B cell (primary cell): ENCODE measurements around the gene PSMD12. TPM values are rescaled to one million over a fixed set of nuclear protein-coding genes. Genes with fewer than 3 reads are reported as not detected.
A peak's percentile ranks its signal among the peaks of the same experiment; 100 is the strongest.

Source experiments
- ATAC-seq: fragments of 200-7000 bp; cut with Tn5 transposase; one replicate; pipeline ENCODE4 v1.10.0; 2021; ENCODE audit warnings: low read depth, mild to moderate bottlenecking, moderate number of reproducible peaks, moderate library complexity
- CTCF ChIA-PET: fragments of 350-600 bp; sonication (Branson Sonifier 250); formaldehyde crosslinking; loops from one replicate; lab custom pipeline; 2021; ENCODE audit warnings: antibody characterized with exemption, inconsistent platforms; lab: Charles Lee
- POLR2A ChIA-PET: fragments of 350-600 bp; sonication (Branson Sonifier 250); formaldehyde crosslinking; loops from one replicate; lab custom pipeline; 2021; ENCODE audit warnings: antibody characterized with exemption; lab: Charles Lee
- DNase-seq: peaks from one replicate; pipeline ENCODE4 v3.0.0; 2013
- H2AFZ ChIP-seq: 2 replicates; pipeline ENCODE4 v1.6.1; 2012; ENCODE audit warnings: mild to moderate bottlenecking, low read depth, low read length; ENCODE audit not compliant: insufficient read depth, poor library complexity, severe bottlenecking
- H3K27ac ChIP-seq, 2 donors: 1 replicate in 1 of 2; 2 replicates in 1 of 2; pipeline ENCODE4 v1.5.1; 2012 to 2013; ENCODE audit warnings: low read length in 2 of 2, mild to moderate bottlenecking in 2 of 2, moderate library complexity in 1 of 2
- H3K27me3 ChIP-seq, 4 experiments: fragments of 200-600 bp in 1 of 4; sonication (generic) in 1 of 4; replicated peaks in 1 of 4; 1 replicate in 2 of 4; 2 replicates in 2 of 4; pipeline versions ENCODE4 v1.6.1 to v1.7.0; 2013 to 2016; ENCODE audit warnings: low read length in 3 of 4, mild to moderate bottlenecking in 2 of 4, mixed read lengths in 1 of 4, moderate library complexity in 1 of 4; ENCODE audit not compliant: insufficient read depth in 4 of 4, control insufficient read depth in 3 of 4; ENCODE audit errors: control extremely low read depth in 1 of 4
- H3K36me3 ChIP-seq, 2 experiments: replicated peaks in 1 of 2; 1 replicate in 1 of 2; 2 replicates in 1 of 2; pipeline versions ENCODE4 v1.6.1 to v1.7.1; 2013; ENCODE audit warnings: low read length in 1 of 2; ENCODE audit not compliant: insufficient read depth in 2 of 2, control insufficient read depth in 1 of 2; ENCODE audit errors: control extremely low read depth in 1 of 2, extremely low read depth in 1 of 2
- H3K4me1 ChIP-seq, 2 donors: fragments of 200-600 bp in 1 of 2; sonication (generic) in 1 of 2; 1 replicate in 1 of 2; 2 replicates in 1 of 2; pipeline versions ENCODE4 v1.5.1 to v1.6.1; 2013 to 2017; ENCODE audit warnings: low read length in 2 of 2; ENCODE audit not compliant: control insufficient read depth in 2 of 2, insufficient read depth in 2 of 2
- H3K4me2 ChIP-seq: replicated peaks from 2 replicates; pipeline ENCODE3; 2012; ENCODE audit warnings: mild to moderate bottlenecking, low read depth, low read length; ENCODE audit not compliant: poor library complexity, severe bottlenecking
- H3K4me3 ChIP-seq, 5 experiments: fragments of 200-600 bp in 1 of 5; sonication (generic) in 1 of 5; 1 replicate in 3 of 5; 2 replicates in 2 of 5; pipeline versions ENCODE4 v1.5.1 to v1.7.0; 2011 to 2016; ENCODE audit warnings: low read length in 4 of 5, mild to moderate bottlenecking in 4 of 5, low read depth in 2 of 5, control low read depth in 1 of 5, moderate library complexity in 1 of 5; ENCODE audit not compliant: insufficient read depth in 1 of 5; ENCODE audit errors: control extremely low read depth in 1 of 5, extremely low read depth in 1 of 5
- H3K79me2 ChIP-seq: fragments of 200-600 bp; sonication (generic); one replicate; pipeline ENCODE4 v1.6.0; 2016; ENCODE audit warnings: low read length; ENCODE audit not compliant: control insufficient read depth, insufficient read depth
- H3K9ac ChIP-seq: fragments of 200-600 bp; sonication (generic); 2 replicates; pipeline ENCODE4 v1.6.1; 2017; ENCODE audit warnings: mild to moderate bottlenecking, low read length, moderate library complexity
- H3K9me3 ChIP-seq, 3 donors: one replicate each; pipeline versions ENCODE4 v1.6.1 to v1.7.1; 2013; ENCODE audit warnings: low read length in 2 of 3; ENCODE audit not compliant: control insufficient read depth in 2 of 3, insufficient read depth in 1 of 3; ENCODE audit errors: control extremely low read depth in 1 of 3
- H4K20me1 ChIP-seq: 2 replicates; pipeline ENCODE4 v1.6.0; 2012; ENCODE audit warnings: mild to moderate bottlenecking, low read length; ENCODE audit not compliant: insufficient read depth, control insufficient read depth, poor library complexity, severe bottlenecking
- H3K27ac Mint-ChIP-seq: one replicate; pipeline ENCODE4 v1.8.0; 2021; ENCODE audit warnings: mixed read lengths
- H3K27me3 Mint-ChIP-seq: one replicate; pipeline ENCODE4 v1.8.0; 2021; ENCODE audit warnings: mixed read lengths
- H3K4me1 Mint-ChIP-seq: one replicate; pipeline ENCODE4 v1.8.0; 2021; ENCODE audit warnings: mixed read lengths
- H3K4me3 Mint-ChIP-seq: one replicate; pipeline ENCODE4 v1.8.0; 2021; ENCODE audit warnings: mixed read lengths
- H3K9me3 Mint-ChIP-seq: one replicate; pipeline ENCODE4 v1.8.0; 2022; ENCODE audit warnings: mixed read lengths; ENCODE audit not compliant: insufficient read depth
- CTCF ChIP-seq: fragments of 200-600 bp; IDR thresholded peaks from one replicate; pipeline ENCODE4 v1.8.0; 2022; ENCODE audit warnings: antibody characterized with exemption, mild to moderate bottlenecking
- EZH2 ChIP-seq: IDR thresholded peaks from 2 replicates; pipeline ENCODE4 v1.6.1; 2012; ENCODE audit warnings: borderline replicate concordance, low read depth, mild to moderate bottlenecking, moderate library complexity, low read length; ENCODE audit not compliant: insufficient read depth, poor library complexity, severe bottlenecking
- WGBS: methylation state at CpG from one replicate; pipeline ENCODE4 v1.1.5; 2013; ENCODE audit warnings: missing lambda C conversion rate; ENCODE audit not compliant: insufficient coverage; 5-methylcytosine and 5-hydroxymethylcytosine counted together
- intact Hi-C: fragments of 100-400 bp; cut with micrococcal nuclease; formaldehyde crosslinking; loops from one replicate; pipeline ENCODE4 v1.10.0; 2022
- polyA plus RNA-seq: library from polyadenylated mRNA; depleted of rRNA; stranded (reverse); fragments of >200 nt; gene quantifications from 2 replicates; pipeline ENCODE4 v1.2.3, GENCODE V29; 2012
- total RNA-seq, 2 donors: library from RNA; stranded (reverse); fragments of 120-200 nt in 1 of 2; gene quantifications; 1 replicate in 1 of 2; 2 replicates in 1 of 2; pipeline versions ENCODE4 v1.2.3 to v1.2.4, GENCODE V29; 2013 to 2022

The PSMD12 gene
- total and polyA plus RNA-seq, 2 donors (not counting 1 experiment from before 2014, with no cell fraction given), result 6.4 to 36.7 TPM

GRCh38 chr17:67375054-67375427 is 8.7 kb upstream of the PSMD12 start:
- H3K9me3 Mint-ChIP-seq, result peaks cover 3% of the 10 kb centered on the region
- Histone ChIP-seq H4K20me1 (no peaks in the 10 kb centered on the region), H3K9me3 (no peaks in the 10 kb centered on the region), H2AFZ (peak overlapping the region; percentile 66), H3K4me1 (peaks cover 25 to 30% of the 10 kb centered on the region in 2 donors), H3K27ac (no peak overlapping the region), H3K36me3 (no peaks in the 10 kb centered on the region), H3K9ac (no peak overlapping the region), H3K4me2 (peak overlapping the region; percentile 45), H3K4me3 (no peak overlapping the region), H3K27me3 (no peaks in the 10 kb centered on the region), H3K79me2 (no peaks in the 10 kb centered on the region)
- no peak for ATAC-seq
- no peak for DNase-seq
- ChIA-PET CTCF (interaction anchor here (0.7 to 10.8 kb wide), 19 partner anchors 9 to 343 kb away, joined by 3 to 178 read pairs (median 4); partner anchors contain the start of genes NOL11 and PSMD12), POLR2A (no interaction called here)
- intact Hi-C loops, result loop anchor here (5.0 to 10.0 kb wide), 2 partner anchors 340 to 1952 kb away; partner anchors contain the start of genes ABCA5 and NOL11
- no peak overlapping the region for H3K27ac Mint-ChIP-seq
- H3K27me3 Mint-ChIP-seq, result no peaks in the 10 kb centered on the region
- no peak for TF ChIP-seq CTCF
- no peak for TF ChIP-seq EZH2
- H3K4me3 Mint-ChIP-seq, result peak overlapping the region; percentile 69
- peaks cover 24% of the 10 kb centered on the region for H3K4me1 Mint-ChIP-seq
- no CpG with 5 or more reads among the region's 5 CpGs for WGBS

- peak overlapping the region; percentile 80 for H3K27ac Mint-ChIP-seq
- ChIA-PET CTCF (interaction anchor here (0.5 to 10.8 kb wide), 23 partner anchors 9 to 655 kb away, joined by 3 to 178 read pairs (median 4); partner anchors contain the start of genes NOL11 and PSMD12), POLR2A (no interaction called here)
- H3K27me3 Mint-ChIP-seq, result no peaks in the 10 kb centered on the region
- H4K20me1 ChIP-seq, result no peaks in the 10 kb centered on the region
- no peaks in the 10 kb centered on the region for H3K9me3 ChIP-seq
- no peaks in the 10 kb centered on the region for H3K36me3 ChIP-seq
- 10% methylated on average over 5 of the region's 12 CpGs for WGBS
- peak; percentile 50 for ATAC-seq
- no peaks in the 10 kb centered on the region for H3K27me3 ChIP-seq
- peaks cover 19% of the 10 kb centered on the region for H3K4me1 Mint-ChIP-seq
- no peak overlapping the region for H3K4me3 ChIP-seq
- no peak for TF ChIP-seq EZH2
- peak; percentile 85 for TF ChIP-seq CTCF
- intact Hi-C loops, result loop anchor here (1.0 to 10.0 kb wide), 4 partner anchors 101 to 1953 kb away; partner anchors contain the start of genes ABCA5 and NOL11
- H3K4me1 ChIP-seq, result peaks cover 21 to 24% of the 10 kb centered on the region in 2 donors
- H3K4me3 Mint-ChIP-seq, result peak overlapping the region; percentile 69
- peak; percentile 89 for DNase-seq
- H3K9me3 Mint-ChIP-seq, result no peaks in the 10 kb centered on the region
- H3K4me2 ChIP-seq, result peak overlapping the region; percentile 45
- peak overlapping the region; percentile 66 for H2AFZ ChIP-seq
- H3K9ac ChIP-seq, result no peak overlapping the region
- no peaks in the 10 kb centered on the region for H3K79me2 ChIP-seq
- H3K27ac ChIP-seq, result no peak overlapping the region
These were observed 8.1 kb upstream of the PSMD12 start for GRCh38 chr17:67374329-67375053.
